ENCODE measurements around the gene CD34.

CD34 gene

GRCh38 chr1:207903767-207904166 is 7.2 kb downstream of the CD34 start:
- Histone ChIP-seq H3K9me3 (no peaks in the 10 kb centered on the region), H3K27me3 (peaks cover 9% of the 10 kb centered on the region), H3K4me2 (no peak overlapping the region), H3K9ac (no peak overlapping the region), H3K27ac (no peak overlapping the region), H3K4me1 (peaks cover 5% of the 10 kb centered on the region; the same call in 1 of the 2 replicates), H4K20me1 (no peaks in the 10 kb centered on the region), H3K36me3 (no peaks in the 10 kb centered on the region), H3K4me3 (no peak overlapping the region)
- TF ChIP-seq Cebpa-rat (IDR thresholded peaks at IDR 0.05): no peak

- Histone ChIP-seq H3K4me2 (no peak overlapping the region; the same call in 1 of the 2 replicates), H3K27me3 (peaks cover 1% of the 10 kb centered on the region; the same call in 1 of the 2 replicates), H3K36me3 (no peaks in the 10 kb centered on the region), H4K20me1 (no peaks in the 10 kb centered on the region), H3K4me1 (peaks cover 5% of the 10 kb centered on the region; the same call in 1 of the 2 replicates), H3K9me3 (no peaks in the 10 kb centered on the region), H3K9ac (no peak overlapping the region), H3K27ac (no peak overlapping the region), H3K4me3 (no peak overlapping the region)
- TF ChIP-seq Cebpa-rat (IDR thresholded peaks at IDR 0.05): no peak
Measured at GRCh38 chr1:207903053-207903452, 7.9 kb downstream of the CD34 start.

- no peak overlapping the region; the same call in 1 of the 2 replicates for H3K4me2 ChIP-seq
- no peaks in the 10 kb centered on the region for H4K20me1 ChIP-seq
- H3K9me3 ChIP-seq: no peaks in the 10 kb centered on the region
- no peaks in the 10 kb centered on the region for H3K27me3 ChIP-seq
- peaks cover 5% of the 10 kb centered on the region; the same call in 1 of the 2 replicates for H3K4me1 ChIP-seq
- H3K27ac ChIP-seq: no peak overlapping the region
- H3K4me3 ChIP-seq: no peak overlapping the region
- no peaks in the 10 kb centered on the region for H3K36me3 ChIP-seq
- H3K9ac ChIP-seq: no peak overlapping the region
- no peak for TF ChIP-seq Cebpa-rat (IDR thresholded peaks at IDR 0.05)
Measured at GRCh38 chr1:207902566-207902965, 8.4 kb downstream of the CD34 start.

GRCh38 chr1:207901041-207901653 is 9.8 kb downstream of the CD34 start:
- H3K36me3 ChIP-seq: no peaks in the 10 kb centered on the region
- no peaks in the 10 kb centered on the region for H4K20me1 ChIP-seq
- H3K4me3 ChIP-seq: no peak overlapping the region
- H3K4me1 ChIP-seq: peaks cover 5% of the 10 kb centered on the region; the same call in 1 of the 2 replicates
- no peak overlapping the region for H3K27ac ChIP-seq
- TF ChIP-seq Cebpa-rat (IDR thresholded peaks at IDR 0.05): no peak
- no peaks in the 10 kb centered on the region for H3K27me3 ChIP-seq
- no peaks in the 10 kb centered on the region for H3K9me3 ChIP-seq
- no peak overlapping the region for H3K4me2 ChIP-seq
- no peak overlapping the region for H3K9ac ChIP-seq

GRCh38 chr1:207898836-207899235 is 12.1 kb downstream of the CD34 start:
- Histone ChIP-seq H3K9me3 (no peaks in the 10 kb centered on the region), H3K9ac (no peak overlapping the region), H3K4me1 (peaks cover 22% of the 10 kb centered on the region), H3K27me3 (no peaks in the 10 kb centered on the region), H4K20me1 (no peaks in the 10 kb centered on the region), H3K36me3 (no peaks in the 10 kb centered on the region), H3K4me2 (no peak overlapping the region), H3K4me3 (no peak overlapping the region), H3K27ac (no peak overlapping the region)
- TF ChIP-seq Cebpa-rat (IDR thresholded peaks at IDR 0.05): no peak

- Histone ChIP-seq H3K9me3 (no peaks in the 10 kb centered on the region), H3K9ac (no peak overlapping the region), H3K27me3 (no peaks in the 10 kb centered on the region), H3K4me3 (no peak overlapping the region), H4K20me1 (no peaks in the 10 kb centered on the region), H3K36me3 (no peaks in the 10 kb centered on the region), H3K27ac (no peak overlapping the region), H3K4me2 (no peak overlapping the region), H3K4me1 (peaks cover 28% of the 10 kb centered on the region)
- TF ChIP-seq Cebpa-rat (IDR thresholded peaks at IDR 0.05): no peak
Measured at GRCh38 chr1:207898260-207898659, 12.7 kb downstream of the CD34 start.

- no peak for TF ChIP-seq Cebpa-rat (IDR thresholded peaks at IDR 0.05)
- no peak overlapping the region for H3K4me2 ChIP-seq
- no peaks in the 10 kb centered on the region for H4K20me1 ChIP-seq
- no peaks in the 10 kb centered on the region for H3K27me3 ChIP-seq
- peaks cover 34% of the 10 kb centered on the region for H3K4me1 ChIP-seq
- H3K27ac ChIP-seq: no peak overlapping the region
- no peaks in the 10 kb centered on the region for H3K9me3 ChIP-seq
- H3K9ac ChIP-seq: no peak overlapping the region
- H3K36me3 ChIP-seq: no peaks in the 10 kb centered on the region
- no peak overlapping the region for H3K4me3 ChIP-seq
Measured at GRCh38 chr1:207897188-207897587, 13.7 kb downstream of the CD34 start.

GRCh38 chr1:207896547-207896946 is 14.4 kb downstream of the CD34 start:
- no peak overlapping the region for H3K4me3 ChIP-seq

GRCh38 chr1:207894704-207895103 is 16.2 kb downstream of the CD34 start:
- H3K4me1 ChIP-seq: peaks cover 59% of the 10 kb centered on the region
- H3K4me3 ChIP-seq: no peak overlapping the region
- H3K9ac ChIP-seq: no peak overlapping the region
- no peak overlapping the region for H3K27ac ChIP-seq
- no peak for TF ChIP-seq Cebpa-rat (IDR thresholded peaks at IDR 0.05)
- no peaks in the 10 kb centered on the region for H3K36me3 ChIP-seq
- H4K20me1 ChIP-seq: no peaks in the 10 kb centered on the region
- no peaks in the 10 kb centered on the region for H3K27me3 ChIP-seq
- H3K9me3 ChIP-seq: no peaks in the 10 kb centered on the region
- peak overlapping the region; percentile 94 for H3K4me2 ChIP-seq

More at GRCh38 chr1:207896547-207896946, 14.4 kb downstream of the CD34 start:
- no peaks in the 10 kb centered on the region for H3K9me3 ChIP-seq
- H3K4me1 ChIP-seq: peaks cover 40% of the 10 kb centered on the region
- no peaks in the 10 kb centered on the region for H3K27me3 ChIP-seq
- H3K36me3 ChIP-seq: no peaks in the 10 kb centered on the region
- H3K9ac ChIP-seq: no peak overlapping the region
- H3K27ac ChIP-seq: no peak overlapping the region
- H3K4me2 ChIP-seq: no peak overlapping the region
- no peak for TF ChIP-seq Cebpa-rat (IDR thresholded peaks at IDR 0.05)
- no peaks in the 10 kb centered on the region for H4K20me1 ChIP-seq

GRCh38 chr1:207893737-207894582 is 17.0 kb downstream of the CD34 start:
- Histone ChIP-seq H3K27me3 (no peaks in the 10 kb centered on the region), H4K20me1 (no peaks in the 10 kb centered on the region), H3K4me1 (peaks cover 66% of the 10 kb centered on the region), H3K4me3 (no peak overlapping the region), H3K36me3 (no peaks in the 10 kb centered on the region), H3K4me2 (peak overlapping the region; percentile 94), H3K9ac (no peak overlapping the region), H3K27ac (no peak overlapping the region), H3K9me3 (no peaks in the 10 kb centered on the region)
- TF ChIP-seq Cebpa-rat (IDR thresholded peaks at IDR 0.05): no peak
